Esophagus squamous epithelium (tissue), 5 donors: Measurements from ENCODE around the gene SMNDC1. TPM values are rescaled to one million over a fixed set of nuclear protein-coding genes. Genes with fewer than 3 reads are reported as not detected.
A peak's percentile ranks its signal among the peaks of the same experiment; 100 is the strongest.

ENCODE experiments used
- DNase-seq: peaks from one replicate; lab custom pipeline; 2025; lab: John Stamatoyannopoulos, UW
- H3K27ac ChIP-seq, 4 donors: fragments of 200-600 bp; sonication (generic); one replicate each; pipeline ENCODE4 v1.5.1; 2016 to 2019; ENCODE audit warnings: mild to moderate bottlenecking in 1 of 4
- H3K27me3 ChIP-seq, 4 donors: fragments of 200-600 bp; sonication (generic); 1 replicate in 3 of 4; 2 replicates in 1 of 4; pipeline versions ENCODE4 v1.5.1 to v1.6.0; 2017 to 2021; ENCODE audit warnings: antibody characterized with exemption in 1 of 4
- H3K36me3 ChIP-seq, 3 donors: fragments of 200-600 bp; sonication (generic); one replicate each; pipeline ENCODE4 v1.5.1; 2016 to 2019
- H3K4me1 ChIP-seq, 3 donors: fragments of 200-600 bp; sonication (generic); one replicate each; pipeline ENCODE4 v1.5.1; 2017 to 2019
- H3K4me3 ChIP-seq, 4 donors: fragments of 200-600 bp; sonication (generic); 1 replicate in 3 of 4; 2 replicates in 1 of 4; pipeline ENCODE4 v1.5.1; 2016 to 2019; ENCODE audit warnings: mild to moderate bottlenecking in 2 of 4, moderate library complexity in 1 of 4
- H3K9me3 ChIP-seq, 3 donors: fragments of 200-600 bp; sonication (generic); one replicate each; pipeline ENCODE4 v1.5.1; 2016 to 2019
- POLR2A ChIP-seq, 4 donors: fragments of 450-650 bp; IDR thresholded peaks; one replicate each; pipeline ENCODE4 v1.6.1; 2017; ENCODE audit warnings: antibody characterized with exemption in 4 of 4, mild to moderate bottlenecking in 4 of 4, moderate library complexity in 3 of 4
- WGBS, 2 donors: methylation state at CpG; one replicate each; pipeline ENCODE4 v1.1.5; 2018; 5-methylcytosine and 5-hydroxymethylcytosine counted together
- intact Hi-C: fragments of 100-400 bp; cut with DNase I; formaldehyde crosslinking; loops from one replicate; pipeline ENCODE4 v1.15.0; 2022
- total RNA-seq, 4 donors: library from RNA; depleted of rRNA; stranded (reverse); fragments of >200 nt; gene quantifications; one replicate each; pipeline ENCODE4 v1.1.0, GENCODE V29; 2016
- TF ChIP-seq, protein P1 (sequence below), 6 experiments: fragments of 450-650 bp in 4 of 6; fragments of 200-600 bp in 2 of 6; sonication (generic) in 2 of 6; IDR thresholded peaks; one replicate each; pipeline ENCODE4 v1.5.1; 2016 to 2019; ENCODE audit warnings: antibody characterized with exemption in 6 of 6, mild to moderate bottlenecking in 4 of 6, moderate library complexity in 4 of 6
- donor health status: DM: yes; HTN: yes; CAD: no.

SMNDC1 gene
- total RNA-seq, 4 donors from 2014 or later: 9.5 to 13.9 (median 10.9) TPM

- no peak for TF ChIP-seq POLR2A (IDR thresholded peaks at IDR 0.05)
- TF ChIP-seq, protein P1, sequence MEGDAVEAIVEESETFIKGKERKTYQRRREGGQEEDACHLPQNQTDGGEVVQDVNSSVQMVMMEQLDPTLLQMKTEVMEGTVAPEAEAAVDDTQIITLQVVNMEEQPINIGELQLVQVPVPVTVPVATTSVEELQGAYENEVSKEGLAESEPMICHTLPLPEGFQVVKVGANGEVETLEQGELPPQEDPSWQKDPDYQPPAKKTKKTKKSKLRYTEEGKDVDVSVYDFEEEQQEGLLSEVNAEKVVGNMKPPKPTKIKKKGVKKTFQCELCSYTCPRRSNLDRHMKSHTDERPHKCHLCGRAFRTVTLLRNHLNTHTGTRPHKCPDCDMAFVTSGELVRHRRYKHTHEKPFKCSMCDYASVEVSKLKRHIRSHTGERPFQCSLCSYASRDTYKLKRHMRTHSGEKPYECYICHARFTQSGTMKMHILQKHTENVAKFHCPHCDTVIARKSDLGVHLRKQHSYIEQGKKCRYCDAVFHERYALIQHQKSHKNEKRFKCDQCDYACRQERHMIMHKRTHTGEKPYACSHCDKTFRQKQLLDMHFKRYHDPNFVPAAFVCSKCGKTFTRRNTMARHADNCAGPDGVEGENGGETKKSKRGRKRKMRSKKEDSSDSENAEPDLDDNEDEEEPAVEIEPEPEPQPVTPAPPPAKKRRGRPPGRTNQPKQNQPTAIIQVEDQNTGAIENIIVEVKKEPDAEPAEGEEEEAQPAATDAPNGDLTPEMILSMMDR (IDR thresholded peaks at IDR 0.05): peak; percentile 62 to 86 (median 76)
- 47 to 58% methylated on average over 17 of the region's 17 CpGs for WGBS, 2 donors
- peaks cover 13 to 44% (median 29%) of the 10 kb centered on the region in 3 donors for H3K4me1 ChIP-seq
- H3K4me3 ChIP-seq: peak overlapping the region in 1 of 4 donors; percentile 99
- peaks cover 0 to 24% (median 4%) of the 10 kb centered on the region in 3 donors for H3K36me3 ChIP-seq
- no peaks in the 10 kb centered on the region for H3K9me3 ChIP-seq
- no peaks in the 10 kb centered on the region for H3K27me3 ChIP-seq
- intact Hi-C loops: loop anchor here (5.0 to 10.0 kb wide), 2 partner anchors 51 to 579 kb away; no protein-coding TSS in a partner anchor
- H3K27ac ChIP-seq: peak overlapping the region in 3 of 4 donors; percentile 97 to 98 (median 98)
- DNase-seq: no peak
These were observed 1.2 kb upstream of the SMNDC1 start for GRCh38 chr10:110305767-110306451.

DNA sequence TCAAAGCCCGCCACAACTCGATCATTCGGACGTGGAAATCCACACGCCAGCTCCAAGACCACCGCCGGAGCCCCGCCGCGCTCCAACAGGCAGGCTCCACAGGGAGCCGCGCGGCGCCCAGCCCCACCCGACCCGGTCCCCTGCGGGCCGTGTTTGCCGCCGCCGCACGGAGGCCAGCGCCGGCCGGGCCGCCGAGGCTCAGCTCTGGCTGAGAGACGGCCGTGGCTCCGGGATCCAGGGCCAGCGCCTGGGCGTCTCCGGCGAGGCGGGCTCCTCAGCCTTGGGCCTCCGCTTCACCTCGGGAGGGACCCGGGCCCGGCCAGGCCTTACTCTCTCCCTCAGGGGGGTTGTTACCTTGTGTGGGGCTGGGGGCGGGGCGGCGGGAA lies 333 bp downstream of the SMNDC1 start:
- Histone ChIP-seq H3K27ac (peak overlapping the region; percentile 96 to 98 (median 98)), H3K4me1 (peaks cover 13 to 55% (median 33%) of the 10 kb centered on the region in 3 donors), H3K9me3 (no peaks in the 10 kb centered on the region), H3K36me3 (peaks cover 0 to 39% (median 5%) of the 10 kb centered on the region in 3 donors), H3K4me3 (peak overlapping the region; percentile 83 to 99 (median 91)), H3K27me3 (no peaks in the 10 kb centered on the region)
- no peak for TF ChIP-seq POLR2A (IDR thresholded peaks at IDR 0.05)
- TF ChIP-seq, protein P1 (IDR thresholded peaks at IDR 0.05): peak in 2 of 6 experiments; percentile 6 to 14
- no CpG with 5 or more reads among the region's 42 CpGs for WGBS, 2 donors
- no peak for DNase-seq
- intact Hi-C loops: loop anchor here (10.0 kb wide), 1 partner anchor 580 kb away; no protein-coding TSS in a partner anchor

DNA sequence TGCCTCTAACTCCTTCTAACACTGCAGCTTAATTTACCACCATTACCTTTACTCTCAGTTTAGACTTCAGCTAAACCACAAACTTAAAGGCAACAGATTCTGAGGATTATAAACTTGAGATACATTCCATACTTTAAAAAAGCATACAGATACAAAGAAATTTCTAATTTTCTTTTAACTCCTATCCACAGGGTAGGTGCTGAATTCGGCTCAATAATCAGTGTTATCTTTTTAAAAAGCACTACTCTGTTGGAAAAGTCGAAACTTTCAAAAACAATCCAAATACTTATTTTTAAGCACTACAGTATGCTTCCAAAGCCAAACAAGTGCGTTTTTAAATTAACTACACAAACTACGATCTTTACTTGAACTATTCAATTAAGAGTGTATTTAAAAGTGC lies 1.0 kb downstream of the SMNDC1 start:
- Histone ChIP-seq H3K4me1 (peaks cover 13 to 59% (median 33%) of the 10 kb centered on the region in 3 donors), H3K9me3 (no peaks in the 10 kb centered on the region), H3K4me3 (peak overlapping the region; percentile 83 to 99 (median 91)), H3K27me3 (no peaks in the 10 kb centered on the region), H3K36me3 (peaks cover 0 to 46% (median 8%) of the 10 kb centered on the region in 3 donors), H3K27ac (peak overlapping the region in 3 of 4 donors; percentile 97 to 98 (median 98))
- intact Hi-C loops: loop anchor here (10.0 kb wide), 1 partner anchor 581 kb away; no protein-coding TSS in a partner anchor
- no peak for DNase-seq
- no peak for TF ChIP-seq POLR2A (IDR thresholded peaks at IDR 0.05)
- TF ChIP-seq, protein P1 (IDR thresholded peaks at IDR 0.05): no peak
- WGBS, 2 donors: 10% methylated on average over 4 of the region's 4 CpGs

DNA sequence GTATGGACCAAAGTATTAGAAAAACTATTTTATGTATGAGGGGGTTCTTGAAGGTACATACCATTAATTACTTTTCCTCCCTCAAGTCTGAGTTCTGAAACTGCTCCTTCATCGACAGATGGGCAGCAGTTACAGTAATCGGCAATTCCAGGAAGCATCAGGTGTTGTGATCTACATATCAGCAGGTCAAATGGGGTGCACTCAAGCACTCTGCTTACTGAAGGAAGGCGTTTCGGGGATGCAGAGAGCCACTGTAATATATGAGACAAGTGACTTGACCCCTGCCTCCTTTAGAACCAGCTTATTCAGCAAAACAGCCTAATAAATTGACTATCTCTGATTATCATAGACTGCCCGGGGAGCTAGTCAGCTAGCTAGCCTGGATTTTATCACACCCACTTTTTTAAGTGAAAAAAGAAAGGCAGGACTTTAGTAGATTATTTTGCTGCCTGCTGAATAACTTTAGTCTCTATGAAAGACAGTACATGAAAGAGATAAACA lies 4.2 kb downstream of the SMNDC1 start:
- intact Hi-C loops: loop anchor here (10.0 kb wide), 1 partner anchor 584 kb away; no protein-coding TSS in a partner anchor
- Histone ChIP-seq H3K27ac (no peak overlapping the region), H3K9me3 (no peaks in the 10 kb centered on the region), H3K4me3 (no peak overlapping the region), H3K36me3 (peaks cover 9 to 77% (median 20%) of the 10 kb centered on the region in 3 donors), H3K27me3 (no peaks in the 10 kb centered on the region), H3K4me1 (peaks cover 7 to 54% (median 28%) of the 10 kb centered on the region in 3 donors)
- TF ChIP-seq, protein P1 (IDR thresholded peaks at IDR 0.05): no peak
- TF ChIP-seq POLR2A (IDR thresholded peaks at IDR 0.05): no peak
- 83 to 86% methylated on average over 4 to 5 of the region's 5 CpGs for WGBS, 2 donors
- no peak for DNase-seq

- no peaks in the 10 kb centered on the region for H3K9me3 ChIP-seq
- 59 to 84% methylated on average over 1 of the region's 1 CpG for WGBS, 2 donors
- no peak overlapping the region for H3K4me3 ChIP-seq
- no peaks in the 10 kb centered on the region for H3K27me3 ChIP-seq
- peaks cover 0 to 30% (median 14%) of the 10 kb centered on the region in 3 donors for H3K4me1 ChIP-seq
- intact Hi-C loops: no loop called here
- H3K36me3 ChIP-seq: peaks cover 9 to 100% (median 23%) of the 10 kb centered on the region in 3 donors
- TF ChIP-seq POLR2A (IDR thresholded peaks at IDR 0.05): no peak
- TF ChIP-seq, protein P1 (IDR thresholded peaks at IDR 0.05): no peak
- H3K27ac ChIP-seq: no peak overlapping the region
- DNase-seq: no peak
These were observed 7.8 kb downstream of the SMNDC1 start for GRCh38 chr10:110296966-110297365.
